Erythroblast (primary cell): ENCODE results near the gene FAM32A.

Experiments
- GATA1 ChIP-seq: IDR thresholded peaks from 2 replicates; pipeline ENCODE4 v1.6.1; 2011; ENCODE audit warnings: low read depth, mild to moderate bottlenecking, control low read depth, low read length, moderate library complexity
- POLR2A ChIP-seq: IDR thresholded peaks from 2 replicates; pipeline ENCODE4 v1.6.1; 2011; ENCODE audit warnings: mild to moderate bottlenecking, low read length

DNA sequence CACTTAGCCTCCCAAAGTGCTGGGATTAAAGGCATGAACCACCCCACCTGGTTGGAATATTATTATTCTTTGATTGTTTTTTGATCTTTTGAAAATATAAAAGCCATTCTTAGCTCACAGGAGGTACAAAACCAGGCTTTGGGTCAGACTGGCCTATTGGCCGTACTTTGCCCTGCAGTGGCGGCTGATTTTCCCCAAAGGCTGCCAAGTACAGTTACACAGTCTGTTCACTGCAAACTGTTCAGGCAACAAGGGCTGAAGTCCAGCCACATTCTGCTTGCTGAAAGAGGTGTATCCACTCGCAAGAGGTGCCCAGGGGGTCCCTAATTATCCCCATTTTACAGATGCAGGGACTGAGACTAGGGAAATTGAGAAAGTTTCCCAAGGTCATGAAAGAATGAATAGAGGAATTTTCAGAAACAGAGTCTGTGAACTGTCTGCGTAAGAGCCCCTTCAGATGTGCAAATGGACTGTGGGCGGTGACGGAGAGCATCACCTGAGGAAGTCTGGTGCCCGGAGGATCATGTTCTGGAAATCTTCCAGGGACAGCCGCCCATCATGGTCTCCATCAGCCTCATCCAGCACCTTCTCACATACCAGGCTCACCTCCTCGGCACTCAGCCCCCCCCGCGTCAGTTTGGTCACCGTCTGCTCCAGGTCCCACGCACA is 20.9 kb upstream of the FAM32A start:
- no peak for TF ChIP-seq POLR2A
- no peak for TF ChIP-seq GATA1
